Nephron progenitor cell (in vitro differentiated cells): ENCODE data around the gene CTNNA3.

Source experiments
- DNase-seq: peaks from one replicate; pipeline ENCODE4 v3.0.0; 2021
- H3K27ac Mint-ChIP-seq: 2 replicates; pipeline ENCODE4 v1.8.0; 2021; ENCODE audit warnings: mild to moderate bottlenecking, moderate library complexity, mixed read lengths
- H3K27me3 Mint-ChIP-seq: 2 replicates; pipeline ENCODE4 v1.8.0; 2021; ENCODE audit warnings: mild to moderate bottlenecking, low read depth, mixed read lengths; ENCODE audit not compliant: poor library complexity
- H3K36me3 Mint-ChIP-seq: 2 replicates; pipeline ENCODE4 v1.8.0; 2021; ENCODE audit warnings: low read depth, mixed read lengths
- H3K4me1 Mint-ChIP-seq: 2 replicates; pipeline ENCODE4 v1.8.0; 2021; ENCODE audit warnings: mixed read lengths
- H3K4me3 Mint-ChIP-seq: 2 replicates; pipeline ENCODE4 v1.8.0; 2021; ENCODE audit warnings: mild to moderate bottlenecking, moderate library complexity, mixed read lengths
- H3K9me3 Mint-ChIP-seq: 2 replicates; pipeline ENCODE4 v1.8.0; 2021; ENCODE audit warnings: mild to moderate bottlenecking, moderate library complexity, mixed read lengths
- TF ChIP-seq, protein P1 (sequence below): fragments of 200-600 bp; sonication (generic); IDR thresholded peaks from 2 replicates; pipeline ENCODE4 v1.5.0; 2021; ENCODE audit warnings: antibody characterized with exemption

CTNNA3 gene

DNA sequence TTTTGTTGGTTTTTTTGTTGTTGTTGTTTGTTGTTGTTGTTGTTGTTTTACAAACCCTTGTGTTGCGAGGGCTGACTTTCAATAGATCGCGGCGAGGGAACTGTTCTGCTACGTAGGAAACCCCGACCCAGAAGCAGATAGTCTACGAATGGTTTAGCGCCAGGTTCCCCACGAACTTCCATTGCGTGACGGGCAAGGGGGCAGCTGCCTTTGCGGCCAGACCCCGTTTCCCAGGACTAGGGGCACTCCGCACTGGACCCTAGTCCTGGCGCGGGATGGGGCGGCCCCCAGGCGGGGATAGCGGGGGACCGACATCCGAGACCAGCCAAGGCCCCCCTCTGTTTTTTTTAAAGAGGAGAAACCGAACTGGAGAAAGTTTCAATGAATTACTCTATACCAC lies 650.6 kb downstream of the CTNNA3 start:
- Mint-ChIP-seq H3K27me3 (no peaks in the 10 kb centered on the region), H3K9me3 (no peaks in the 10 kb centered on the region), H3K36me3 (no peaks in the 10 kb centered on the region), H3K4me1 (peaks cover 7% of the 10 kb centered on the region), H3K27ac (no peak overlapping the region), H3K4me3 (no peak overlapping the region)
- no peak for DNase-seq
- TF ChIP-seq, protein P1, sequence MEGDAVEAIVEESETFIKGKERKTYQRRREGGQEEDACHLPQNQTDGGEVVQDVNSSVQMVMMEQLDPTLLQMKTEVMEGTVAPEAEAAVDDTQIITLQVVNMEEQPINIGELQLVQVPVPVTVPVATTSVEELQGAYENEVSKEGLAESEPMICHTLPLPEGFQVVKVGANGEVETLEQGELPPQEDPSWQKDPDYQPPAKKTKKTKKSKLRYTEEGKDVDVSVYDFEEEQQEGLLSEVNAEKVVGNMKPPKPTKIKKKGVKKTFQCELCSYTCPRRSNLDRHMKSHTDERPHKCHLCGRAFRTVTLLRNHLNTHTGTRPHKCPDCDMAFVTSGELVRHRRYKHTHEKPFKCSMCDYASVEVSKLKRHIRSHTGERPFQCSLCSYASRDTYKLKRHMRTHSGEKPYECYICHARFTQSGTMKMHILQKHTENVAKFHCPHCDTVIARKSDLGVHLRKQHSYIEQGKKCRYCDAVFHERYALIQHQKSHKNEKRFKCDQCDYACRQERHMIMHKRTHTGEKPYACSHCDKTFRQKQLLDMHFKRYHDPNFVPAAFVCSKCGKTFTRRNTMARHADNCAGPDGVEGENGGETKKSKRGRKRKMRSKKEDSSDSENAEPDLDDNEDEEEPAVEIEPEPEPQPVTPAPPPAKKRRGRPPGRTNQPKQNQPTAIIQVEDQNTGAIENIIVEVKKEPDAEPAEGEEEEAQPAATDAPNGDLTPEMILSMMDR, result no peak

DNA sequence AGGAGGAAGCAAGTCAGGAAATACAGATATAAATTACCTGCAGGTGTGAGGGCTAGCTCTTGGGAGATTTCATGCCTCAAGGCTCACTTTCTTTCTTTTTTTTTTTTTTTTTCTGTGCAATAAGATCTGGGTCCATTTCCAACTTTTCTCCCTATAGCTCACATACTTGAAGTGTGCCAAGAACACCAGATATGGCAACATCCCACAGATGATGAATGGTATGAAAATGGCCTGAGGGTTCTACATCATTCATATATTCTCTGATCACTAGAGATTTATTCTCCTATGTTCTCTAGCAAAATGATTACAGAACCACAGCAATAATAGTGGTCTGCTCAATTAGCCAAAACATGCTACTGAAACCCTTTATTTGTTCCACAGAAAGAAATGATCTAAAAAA lies 653.0 kb downstream of the CTNNA3 start:
- no peaks in the 10 kb centered on the region for H3K27me3 Mint-ChIP-seq
- no peaks in the 10 kb centered on the region for H3K9me3 Mint-ChIP-seq
- no peak for DNase-seq
- peaks cover 7% of the 10 kb centered on the region for H3K4me1 Mint-ChIP-seq
- TF ChIP-seq, protein P1, result no peak
- H3K27ac Mint-ChIP-seq, result no peak overlapping the region
- no peaks in the 10 kb centered on the region for H3K36me3 Mint-ChIP-seq
- no peak overlapping the region for H3K4me3 Mint-ChIP-seq

DNA sequence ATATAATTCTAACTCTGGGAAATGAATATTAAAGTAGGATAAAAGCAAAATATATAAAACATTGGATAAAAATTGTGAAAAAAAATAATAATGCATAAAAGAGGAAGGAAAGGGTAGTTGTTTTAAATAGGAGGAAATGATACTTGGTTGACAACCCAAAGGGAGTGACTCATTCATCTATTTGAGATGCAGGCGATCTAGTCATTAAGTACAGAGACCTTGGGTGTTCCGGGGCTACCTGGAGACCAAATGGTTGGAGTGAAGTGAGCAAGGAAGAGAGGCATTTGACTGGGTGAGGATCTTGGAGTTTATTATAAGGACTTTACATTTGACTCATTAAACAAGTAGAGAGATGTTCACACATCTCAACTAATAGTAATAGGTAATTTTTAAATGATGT lies 659.2 kb downstream of the CTNNA3 start:
- no peaks in the 10 kb centered on the region for H3K9me3 Mint-ChIP-seq

DNA sequence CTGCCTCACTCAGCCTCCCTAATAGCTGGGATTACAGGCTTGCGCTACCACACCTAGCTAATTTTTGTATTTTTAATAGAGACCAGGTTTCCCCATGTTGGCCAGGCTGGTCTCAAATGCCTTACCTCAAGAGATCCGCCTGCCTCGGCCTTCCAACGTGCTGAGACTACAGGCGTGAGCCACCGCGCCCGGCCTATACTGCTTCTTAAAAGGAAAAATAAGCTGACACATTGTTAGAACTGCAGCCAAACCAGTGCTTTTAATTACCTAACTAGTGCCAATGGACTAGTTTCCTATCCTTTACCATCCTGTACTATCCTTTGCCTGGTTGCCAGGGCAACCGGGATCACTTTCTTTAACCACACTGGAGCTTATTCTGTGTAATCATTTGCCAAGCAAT lies 662.1 kb downstream of the CTNNA3 start:
- no peaks in the 10 kb centered on the region for H3K4me1 Mint-ChIP-seq
- TF ChIP-seq, protein P1, result no peak
- no peak overlapping the region for H3K4me3 Mint-ChIP-seq
- no peak overlapping the region for H3K27ac Mint-ChIP-seq
- H3K27me3 Mint-ChIP-seq, result no peaks in the 10 kb centered on the region
- no peaks in the 10 kb centered on the region for H3K9me3 Mint-ChIP-seq
- no peak for DNase-seq
- H3K36me3 Mint-ChIP-seq, result no peaks in the 10 kb centered on the region

More for the DNA sequence above, 659.2 kb downstream of the CTNNA3 start:
- Mint-ChIP-seq H3K27ac (no peak overlapping the region), H3K27me3 (no peaks in the 10 kb centered on the region), H3K36me3 (no peaks in the 10 kb centered on the region), H3K4me3 (no peak overlapping the region), H3K4me1 (no peaks in the 10 kb centered on the region)
- DNase-seq, result no peak
- TF ChIP-seq, protein P1, result no peak

DNA sequence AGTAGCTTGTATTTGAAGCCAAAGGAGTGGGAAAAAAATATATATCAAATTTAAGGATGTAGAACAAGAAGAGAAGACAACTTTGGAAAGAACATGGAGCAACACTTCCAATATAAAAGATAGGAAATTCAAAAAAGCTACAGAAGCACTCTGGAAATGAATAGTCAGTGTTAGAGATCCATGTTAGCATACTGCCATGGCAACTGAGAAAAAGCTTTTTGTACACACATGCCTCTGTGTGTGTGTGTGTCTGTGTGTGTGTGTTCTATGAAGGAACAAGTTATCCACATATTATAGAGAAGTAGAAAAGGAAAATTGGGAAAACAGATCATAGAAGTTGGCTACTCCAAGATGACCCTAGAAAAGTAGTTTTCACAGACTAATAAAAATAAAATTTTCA lies 673.9 kb downstream of the CTNNA3 start:
- Mint-ChIP-seq H3K36me3 (no peaks in the 10 kb centered on the region), H3K27me3 (no peaks in the 10 kb centered on the region), H3K9me3 (no peaks in the 10 kb centered on the region), H3K27ac (no peak overlapping the region), H3K4me1 (no peaks in the 10 kb centered on the region), H3K4me3 (no peak overlapping the region)
- DNase-seq, result no peak
- TF ChIP-seq, protein P1, result no peak

DNA sequence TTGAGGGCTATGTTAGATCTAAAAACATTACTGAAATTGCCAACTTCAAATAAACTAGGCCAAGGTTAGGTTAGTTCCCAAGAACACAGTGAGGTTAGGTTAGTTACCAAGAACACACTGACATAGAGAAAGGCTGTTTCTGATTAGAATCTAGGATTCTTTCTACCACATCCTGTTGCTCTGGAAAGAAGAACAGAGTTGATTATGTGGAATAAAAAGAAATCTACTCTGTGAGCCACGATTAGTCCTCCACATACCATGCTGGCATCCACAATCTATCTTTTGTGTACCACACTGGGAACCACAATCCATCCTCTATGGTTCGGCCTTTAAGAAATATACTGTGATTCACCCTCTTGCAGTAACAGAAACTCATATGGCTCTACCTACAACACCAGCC lies 678.8 kb downstream of the CTNNA3 start:
- Mint-ChIP-seq H3K36me3 (no peaks in the 10 kb centered on the region), H3K27ac (no peak overlapping the region), H3K4me3 (no peak overlapping the region), H3K4me1 (no peaks in the 10 kb centered on the region), H3K9me3 (no peaks in the 10 kb centered on the region), H3K27me3 (no peaks in the 10 kb centered on the region)
- DNase-seq, result no peak
- TF ChIP-seq, protein P1, result no peak
